GM23338 (cell line): ENCODE results near the gene DMBT1. TPM values are rescaled to one million over a fixed set of nuclear protein-coding genes. Genes with fewer than 3 reads are reported as not detected.

Source experiments
- ATAC-seq: fragments of 200-7000 bp; cut with Tn5 transposase; 3 replicates; pipeline ENCODE4 v1.9.1; 2020
- DNase-seq: peaks from one replicate; pipeline ENCODE4 v3.0.0-alpha.2; 2015; ENCODE audit warnings: low spot score
- H2AFZ ChIP-seq: fragments of 200-600 bp; sonication (generic); 2 replicates; pipeline ENCODE4 v1.8.0; 2016; ENCODE audit warnings: antibody characterized with exemption, mild to moderate bottlenecking, moderate library complexity
- H3F3A ChIP-seq: fragments of 200-600 bp; sonication (generic); replicated peaks from 2 replicates; pipeline ENCODE4 v1.8.0; 2017; ENCODE audit warnings: antibody characterized with exemption, mixed run types, low read depth
- H3K27ac ChIP-seq: fragments of 200-600 bp; sonication (generic); 2 replicates; pipeline ENCODE4 v1.6.1; 2016; ENCODE audit warnings: low read depth
- H3K27me3 ChIP-seq: fragments of 200-600 bp; sonication (generic); 2 replicates; pipeline ENCODE4 v1.8.0; 2016; ENCODE audit warnings: mild to moderate bottlenecking, mixed run types, moderate library complexity; ENCODE audit not compliant: insufficient read depth
- H3K36me3 ChIP-seq: fragments of 200-600 bp; sonication (generic); 2 replicates; pipeline ENCODE4 v1.8.0; 2016; ENCODE audit warnings: mild to moderate bottlenecking; ENCODE audit not compliant: insufficient read depth
- H3K4me1 ChIP-seq: fragments of 200-600 bp; sonication (generic); 2 replicates; pipeline ENCODE4 v1.8.0; 2016; ENCODE audit warnings: mild to moderate bottlenecking, moderate library complexity; ENCODE audit not compliant: insufficient read depth
- H3K4me2 ChIP-seq: fragments of 200-600 bp; sonication (generic); 2 replicates; pipeline ENCODE4 v1.7.1; 2017; ENCODE audit warnings: mixed run types
- H3K4me3 ChIP-seq: fragments of 200-600 bp; sonication (generic); 2 replicates; pipeline ENCODE4 v1.6.1; 2016; ENCODE audit warnings: mixed run types
- H3K79me2 ChIP-seq: fragments of 200-600 bp; sonication (generic); replicated peaks from 2 replicates; pipeline ENCODE4 v1.8.0; 2017; ENCODE audit warnings: mild to moderate bottlenecking; ENCODE audit not compliant: insufficient read depth
- H3K9me2 ChIP-seq: fragments of 200-600 bp; sonication (generic); 2 replicates; pipeline ENCODE4 v1.8.0; 2017; ENCODE audit not compliant: insufficient read depth
- H4K20me1 ChIP-seq: fragments of 200-600 bp; sonication (generic); replicated peaks from 2 replicates; pipeline ENCODE4 v1.8.0; 2017; ENCODE audit warnings: mild to moderate bottlenecking; ENCODE audit not compliant: insufficient read depth
- H3K27ac Mint-ChIP-seq: 2 replicates; pipeline ENCODE4 v1.8.0; 2020; ENCODE audit warnings: inconsistent platforms, mild to moderate bottlenecking, moderate library complexity, mixed read lengths
- H3K27me3 Mint-ChIP-seq: 3 replicates; pipeline ENCODE4 v1.8.0; 2022; ENCODE audit warnings: low read depth, mild to moderate bottlenecking, moderate library complexity, mixed read lengths, inconsistent platforms; ENCODE audit not compliant: insufficient read depth, poor library complexity
- H3K36me3 Mint-ChIP-seq: 3 replicates; pipeline ENCODE4 v1.8.0; 2021; ENCODE audit warnings: low read depth, mild to moderate bottlenecking, inconsistent platforms, moderate library complexity, mixed read lengths
- H3K4me1 Mint-ChIP-seq: 3 replicates; pipeline ENCODE4 v1.8.0; 2020; ENCODE audit warnings: mild to moderate bottlenecking, inconsistent platforms, mixed read lengths
- H3K4me3 Mint-ChIP-seq: 3 replicates; pipeline ENCODE4 v1.8.0; 2021; ENCODE audit warnings: moderate library complexity, mild to moderate bottlenecking, inconsistent platforms, mixed read lengths
- H3K9me3 Mint-ChIP-seq: 3 replicates; pipeline ENCODE4 v1.8.0; 2020; ENCODE audit warnings: moderate library complexity, mild to moderate bottlenecking, inconsistent platforms, mixed read lengths
- CREB1 ChIP-seq: fragments of 250-450 bp; sonication (Bioruptor Pico); IDR thresholded peaks from 2 replicates; pipeline ENCODE4 v1.5.0; 2020; ENCODE audit warnings: low read depth, mild to moderate bottlenecking, moderate library complexity
- CTCF ChIP-seq, 2 experiments: fragments of 200-600 bp in 1 of 2; sonication (generic) in 1 of 2; conservative IDR thresholded peaks; 2 replicates each; pipeline versions ENCODE4 v1.5.1 to v1.6.1; 2016 to 2017; ENCODE audit warnings: antibody characterized with exemption in 2 of 2, low read depth in 2 of 2, mild to moderate bottlenecking in 2 of 2, moderate library complexity in 1 of 2
- ETS1 ChIP-seq: IDR thresholded peaks from 2 replicates; pipeline ENCODE4 v1.6.1; 2016; ENCODE audit warnings: antibody characterized with exemption
- EZH2 ChIP-seq: fragments of 200-600 bp; sonication (generic); IDR thresholded peaks from one replicate; pipeline ENCODE4 v1.8.0; 2017; ENCODE audit warnings: antibody characterized with exemption, mild to moderate bottlenecking, low read depth; ENCODE audit not compliant: unreplicated experiment
- EZH2phosphoT487 ChIP-seq: fragments of 200-600 bp; sonication (generic); IDR thresholded peaks from one replicate; pipeline ENCODE4 v1.8.1; 2018; ENCODE audit warnings: antibody characterized with exemption; ENCODE audit not compliant: unreplicated experiment
- JUNB ChIP-seq: IDR thresholded peaks from one replicate; pipeline ENCODE4 v1.6.1; 2016; ENCODE audit warnings: antibody characterized with exemption; ENCODE audit not compliant: unreplicated experiment
- NANOG ChIP-seq: IDR thresholded peaks from 2 replicates; pipeline ENCODE4 v1.6.1; 2016; ENCODE audit warnings: antibody characterized with exemption, borderline replicate concordance
- POLR2AphosphoS5 ChIP-seq: IDR thresholded peaks from 2 replicates; pipeline ENCODE4 v1.6.1; 2016; ENCODE audit warnings: antibody characterized with exemption, low read depth
- REST ChIP-seq: IDR thresholded peaks from one replicate; pipeline ENCODE4 v1.6.1; 2018; ENCODE audit warnings: antibody characterized with exemption; ENCODE audit not compliant: unreplicated experiment
- STAT1 ChIP-seq: IDR thresholded peaks from one replicate; pipeline ENCODE4 v1.6.1; 2016; ENCODE audit warnings: antibody characterized with exemption; ENCODE audit not compliant: unreplicated experiment
- ZNF114 ChIP-seq: fragments of 250-450 bp; sonication (Bioruptor Pico); IDR thresholded peaks from 2 replicates; pipeline ENCODE4 v1.5.0; 2020; ENCODE audit warnings: mild to moderate bottlenecking, moderate library complexity
- ZNF331 ChIP-seq: fragments of 250-450 bp; sonication (Bioruptor Pico); IDR thresholded peaks from 2 replicates; pipeline ENCODE4 v1.5.0; 2020; ENCODE audit warnings: low read depth, mild to moderate bottlenecking, moderate library complexity
- ZNF462 ChIP-seq: fragments of 250-450 bp; sonication (Bioruptor Pico); IDR thresholded peaks from 2 replicates; pipeline ENCODE4 v1.5.0; 2020; ENCODE audit warnings: mild to moderate bottlenecking, moderate library complexity
- polyA plus RNA-seq: library from polyadenylated mRNA; unstranded; fragments of >200 nt; fragmentation: Nextera tagmentation; extraction: Ambion mirVana; gene quantifications from 2 replicates; pipeline ENCODE4 v1.2.1, GENCODE V29; 2016
- total RNA-seq: library from RNA; depleted of rRNA; stranded (reverse); fragments of >200 nt; shearing (Covaris generic); gene quantifications from 2 replicates; pipeline ENCODE4 v1.2.3, GENCODE V29; 2014

Gene DMBT1
- total and polyA plus RNA-seq, 2 experiments from 2014 or later, result 0.03 to 0.05 TPM

- DNase-seq (no peak), ATAC-seq (no peak)
- Mint-ChIP-seq H3K27ac (no peak overlapping the region), H3K27me3 (peaks cover 3% of the 10 kb centered on the region), H3K9me3 (no peaks in the 10 kb centered on the region), H3K4me1 (no peaks in the 10 kb centered on the region; the same call in 2 of the 3 replicates), H3K36me3 (no peaks in the 10 kb centered on the region), H3K4me3 (no peak overlapping the region)
- no peak for TF ChIP-seq STAT1
- TF ChIP-seq ETS1, result no peak
- TF ChIP-seq JUNB, result no peak
- TF ChIP-seq CTCF (conservative IDR thresholded peaks at IDR 0.05; ENCODE audit: low read depth in 2 of 2), result no peak
- TF ChIP-seq CREB1, result no peak
- no peak for TF ChIP-seq POLR2AphosphoS5
- TF ChIP-seq REST, result no peak
- TF ChIP-seq ZNF331 (CRISPR knock-in tag), result no peak
- no peak for TF ChIP-seq EZH2
- no peak for TF ChIP-seq EZH2phosphoT487
- TF ChIP-seq ZNF114 (CRISPR knock-in tag), result no peak
- no peak for TF ChIP-seq NANOG
- no peak for TF ChIP-seq ZNF462 (CRISPR knock-in tag)
- Histone ChIP-seq H3K27ac (no peak overlapping the region), H3K4me3 (no peak overlapping the region), H4K20me1 (no peaks in the 10 kb centered on the region), H3K36me3 (no peaks in the 10 kb centered on the region), H3K4me1 (no peaks in the 10 kb centered on the region), H2AFZ (no peak overlapping the region), H3K4me2 (no peak overlapping the region), H3K27me3 (no peaks in the 10 kb centered on the region), H3K79me2 (no peaks in the 10 kb centered on the region), H3K9me2 (no peaks in the 10 kb centered on the region), H3F3A (no peaks in the 10 kb centered on the region)
These were observed 16.7 kb upstream of the DMBT1 start for GRCh38 chr10:122543676-122544445.
